ENCODE measurements around the gene KCTD2. TPM values are rescaled to one million over a fixed set of nuclear protein-coding genes. Genes with fewer than 3 reads are reported as not detected.

The KCTD2 gene
- total RNA-seq, 1 donor, result 22.5 TPM

- H3K4me3 ChIP-seq (ENCODE audit: low read depth, low read length), result peak overlapping the region; percentile 21
- DNase-seq (ENCODE audit: low read depth), result no peak
- no peak for TF ChIP-seq CTCF (IDR thresholded peaks at IDR 0.05; ENCODE audit: insufficient read depth, low read depth, low read length)
These were observed 30.1 kb downstream of the KCTD2 start for GRCh38 chr17:75077072-75077495.

GRCh38 chr17:75077496-75078283, 30.7 kb downstream of the KCTD2 start:
- H3K4me3 ChIP-seq (ENCODE audit: low read depth, low read length), result peak overlapping the region; percentile 21
- peak; percentile 10 for TF ChIP-seq CTCF (IDR thresholded peaks at IDR 0.05; ENCODE audit: insufficient read depth, low read depth, low read length)
- peak; percentile 42 for DNase-seq (ENCODE audit: low read depth)

GRCh38 chr17:75078284-75079022, 31.4 kb downstream of the KCTD2 start:
- no peak overlapping the region for H3K4me3 ChIP-seq (ENCODE audit: low read depth, low read length)
- peak; percentile 51 for DNase-seq (ENCODE audit: low read depth)
- TF ChIP-seq CTCF (IDR thresholded peaks at IDR 0.05; ENCODE audit: insufficient read depth, low read depth, low read length), result no peak

- no peak overlapping the region for H3K4me3 ChIP-seq (ENCODE audit: low read depth, low read length)
- DNase-seq (ENCODE audit: low read depth), result no peak
- TF ChIP-seq CTCF (IDR thresholded peaks at IDR 0.05; ENCODE audit: insufficient read depth, low read depth, low read length), result no peak
These were observed 32.0 kb downstream of the KCTD2 start for GRCh38 chr17:75079023-75079373.

- no peak for TF ChIP-seq CTCF (IDR thresholded peaks at IDR 0.05; ENCODE audit: insufficient read depth, low read depth, low read length)
- no peak for DNase-seq (ENCODE audit: low read depth)
- no peak overlapping the region for H3K4me3 ChIP-seq (ENCODE audit: low read depth, low read length)
These were observed 34.9 kb downstream of the KCTD2 start for GRCh38 chr17:75081611-75082540.

GRCh38 chr17:75082683-75083082, 35.7 kb downstream of the KCTD2 start:
- TF ChIP-seq CTCF (IDR thresholded peaks at IDR 0.05; ENCODE audit: insufficient read depth, low read depth, low read length), result no peak
- no peak overlapping the region for H3K4me3 ChIP-seq (ENCODE audit: low read depth, low read length)
- DNase-seq (ENCODE audit: low read depth), result no peak

Measured in fibroblast of villous mesenchyme (primary cell).